Ovary (tissue), 9 donors: Measurements from ENCODE around the gene NFILZ. TPM values are rescaled to one million over a fixed set of nuclear protein-coding genes. Genes with fewer than 3 reads are reported as not detected.
A peak's percentile ranks its signal among the peaks of the same experiment; 100 is the strongest.

Source experiments
- DNase-seq, 5 donors: peaks; one replicate each; pipeline ENCODE4 v3.0.0-alpha.2; 2019 to 2020
- H3K27ac ChIP-seq, 2 donors: fragments of 200-600 bp; one replicate each; pipeline versions ENCODE4 v1.5.1 to v1.8.0; 2019 to 2022
- H3K27me3 ChIP-seq: fragments of 200-600 bp; one replicate; pipeline ENCODE4 v1.8.0; 2022
- H3K36me3 ChIP-seq: fragments of 200-600 bp; sonication (generic); one replicate; pipeline ENCODE4 v1.5.1; 2019
- H3K4me1 ChIP-seq: one replicate; pipeline ENCODE4 v1.8.1; 2013; ENCODE audit warnings: mild to moderate bottlenecking, moderate library complexity; ENCODE audit not compliant: insufficient read depth
- H3K4me3 ChIP-seq: fragments of 200-600 bp; sonication (generic); one replicate; pipeline ENCODE4 v1.5.1; 2017
- H3K9me3 ChIP-seq, 2 donors: fragments of 200-600 bp in 1 of 2; sonication (generic) in 1 of 2; one replicate each; pipeline versions ENCODE4 v1.5.1 to v1.8.1; 2013 to 2019; ENCODE audit warnings: mild to moderate bottlenecking in 1 of 2, moderate library complexity in 1 of 2
- CTCF ChIP-seq, 3 donors: fragments of 450-650 bp in 2 of 3; fragments of 200-600 bp in 1 of 3; IDR thresholded peaks; one replicate each; pipeline versions ENCODE4 v1.5.1 to v1.8.0; 2016 to 2022; ENCODE audit warnings: antibody characterized with exemption in 3 of 3, mild to moderate bottlenecking in 1 of 3
- EP300 ChIP-seq: sonication (generic); formaldehyde crosslinking; IDR thresholded peaks from one replicate; pipeline ENCODE4 v1.6.1; 2017; ENCODE audit warnings: antibody characterized with exemption
- POLR2A ChIP-seq: fragments of 450-650 bp; IDR thresholded peaks from one replicate; pipeline ENCODE4 v1.6.1; 2017; ENCODE audit warnings: antibody characterized with exemption, mild to moderate bottlenecking, moderate library complexity
- WGBS, 3 donors: extraction: QIAGEN DNeasy Blood & Tissue Kit in 1 of 3; methylation state at CpG; one replicate each; pipeline versions ENCODE4 v1.1.5 to v1.1.7; 2013 to 2017; 5-methylcytosine and 5-hydroxymethylcytosine counted together
- intact Hi-C, 4 donors: fragments of 100-400 bp; cut with DNase I; formaldehyde crosslinking; loops; one replicate each; pipeline versions ENCODE4 v1.11.0 to v1.15.1; 2022 to 2023
- polyA plus RNA-seq, 2 donors: library from polyadenylated mRNA; stranded (reverse); fragments of 200-250 nt in 1 of 2; fragments of 350-450 nt in 1 of 2; fragmentation: Illumina TruSeq in 1 of 2; extraction: RNeasy Lipid Tissue Mini Kit (QIAGEN cat#74804) in 1 of 2; gene quantifications; one replicate each; pipeline ENCODE4 v1.2.3, GENCODE V29; 2013 to 2014
- total RNA-seq, 7 donors: library from RNA; depleted of rRNA in 2 of 7; stranded (reverse); fragments of >200 nt in 2 of 7; fragmentation: NEBNext Ultra II Directional in 3 of 7; extraction: Animal tissue kit (Norgen Biotek cat#: 25700) in 3 of 7; gene quantifications; one replicate each; pipeline versions ENCODE4 v1.1.0 to v1.2.4, GENCODE V29; 2016 to 2023
- donor health status: DM: no; HTN: no; CAD: no; lungs with moderate emphysema.
- donor health status: DM: no; HTN: no; CAD: no.
- donor health status: Bipolar disorder and iron deficiency.
- donor health status: DM: yes; HTN: yes; CAD: no.
- donor health status: DM: no; HTN: no; CAD: no.
- donor health status: DM: yes; HTN: yes; CAD: no.

Gene NFILZ
- total and polyA plus RNA-seq, 9 donors = not detected

GRCh38 chr19:8605514-8605913, 24.9 kb upstream of the NFILZ start:
- Histone ChIP-seq H3K9me3 (no peaks in the 10 kb centered on the region), H3K4me1 (peaks cover 8% of the 10 kb centered on the region), H3K27me3 (no peaks in the 10 kb centered on the region), H3K4me3 (no peak overlapping the region), H3K27ac (no peak overlapping the region), H3K36me3 (no peaks in the 10 kb centered on the region)
- WGBS, 3 donors = 95 to 99% (median 96%) methylated on average over 17 of the region's 17 CpGs
- no peak for TF ChIP-seq POLR2A
- TF ChIP-seq EP300 = no peak
- DNase-seq = no peak
- intact Hi-C loops = no loop called here

GRCh38 chr19:8607386-8607785, 23.0 kb upstream of the NFILZ start:
- no peaks in the 10 kb centered on the region for H3K36me3 ChIP-seq
- intact Hi-C loops = no loop called here
- peaks cover 12% of the 10 kb centered on the region for H3K4me1 ChIP-seq
- DNase-seq = no peak
- H3K27ac ChIP-seq = no peak overlapping the region
- H3K9me3 ChIP-seq = no peaks in the 10 kb centered on the region
- TF ChIP-seq CTCF (IDR thresholded peaks at IDR 0.05) (no peak), POLR2A (no peak), EP300 (no peak)
- no peak overlapping the region for H3K4me3 ChIP-seq
- 41 to 55% (median 49%) methylated on average over 4 of the region's 4 CpGs for WGBS, 3 donors
- H3K27me3 ChIP-seq = no peaks in the 10 kb centered on the region

- H3K27ac ChIP-seq = peak overlapping the region; percentile 28 to 31
These were observed 21.5 kb upstream of the NFILZ start for GRCh38 chr19:8608941-8609278.

GRCh38 chr19:8609279-8610040, 21.0 kb upstream of the NFILZ start:
- H3K27me3 ChIP-seq = no peaks in the 10 kb centered on the region
- peak in 1 of 3 donors; percentile 22 for TF ChIP-seq CTCF (IDR thresholded peaks at IDR 0.05)
- no peak for TF ChIP-seq EP300
- WGBS, 3 donors = 0% methylated on average over 27 to 47 of the region's 47 CpGs
- peaks cover 12% of the 10 kb centered on the region for H3K4me1 ChIP-seq
- H3K36me3 ChIP-seq = no peaks in the 10 kb centered on the region
- H3K4me3 ChIP-seq = peak overlapping the region; percentile 58
- H3K9me3 ChIP-seq = no peaks in the 10 kb centered on the region
- intact Hi-C loops = loop anchor here in 1 of 4 donors (10.0 kb wide), 1 partner anchor 225 kb away; the partner anchor contains the start of genes MBD3L1 and ZNF558
- peak overlapping the region; percentile 28 to 31 for H3K27ac ChIP-seq
- peak; percentile 41 to 73 (median 58) for DNase-seq

More at GRCh38 chr19:8608941-8609278, 21.5 kb upstream of the NFILZ start:
- H3K36me3 ChIP-seq = no peaks in the 10 kb centered on the region
- no peaks in the 10 kb centered on the region for H3K27me3 ChIP-seq
- H3K9me3 ChIP-seq = no peaks in the 10 kb centered on the region
- WGBS, 3 donors = 44 to 48% (median 48%) methylated on average over 5 of the region's 5 CpGs
- intact Hi-C loops = no loop called here
- peak in 1 of 5 donors; percentile 39 for DNase-seq
- peaks cover 12% of the 10 kb centered on the region for H3K4me1 ChIP-seq
- TF ChIP-seq POLR2A (no peak), EP300 (no peak), CTCF (IDR thresholded peaks at IDR 0.05) (no peak)
- H3K4me3 ChIP-seq = peak overlapping the region; percentile 58
